HG03460 (cell line): ENCODE measurements around the gene UBE2L3.
"Not testable (repeated sequence)": the region's sequence is repeated elsewhere in the genome, so short reads cannot be mapped to it uniquely, and the experiment has no call there.

ENCODE experiments used
- ATAC-seq: cut with Tn5 transposase; IDR thresholded peaks from one replicate; pipeline ENCODE4 v1.9.1; 2021; ENCODE audit not compliant: unreplicated experiment

UBE2L3 gene

DNA sequence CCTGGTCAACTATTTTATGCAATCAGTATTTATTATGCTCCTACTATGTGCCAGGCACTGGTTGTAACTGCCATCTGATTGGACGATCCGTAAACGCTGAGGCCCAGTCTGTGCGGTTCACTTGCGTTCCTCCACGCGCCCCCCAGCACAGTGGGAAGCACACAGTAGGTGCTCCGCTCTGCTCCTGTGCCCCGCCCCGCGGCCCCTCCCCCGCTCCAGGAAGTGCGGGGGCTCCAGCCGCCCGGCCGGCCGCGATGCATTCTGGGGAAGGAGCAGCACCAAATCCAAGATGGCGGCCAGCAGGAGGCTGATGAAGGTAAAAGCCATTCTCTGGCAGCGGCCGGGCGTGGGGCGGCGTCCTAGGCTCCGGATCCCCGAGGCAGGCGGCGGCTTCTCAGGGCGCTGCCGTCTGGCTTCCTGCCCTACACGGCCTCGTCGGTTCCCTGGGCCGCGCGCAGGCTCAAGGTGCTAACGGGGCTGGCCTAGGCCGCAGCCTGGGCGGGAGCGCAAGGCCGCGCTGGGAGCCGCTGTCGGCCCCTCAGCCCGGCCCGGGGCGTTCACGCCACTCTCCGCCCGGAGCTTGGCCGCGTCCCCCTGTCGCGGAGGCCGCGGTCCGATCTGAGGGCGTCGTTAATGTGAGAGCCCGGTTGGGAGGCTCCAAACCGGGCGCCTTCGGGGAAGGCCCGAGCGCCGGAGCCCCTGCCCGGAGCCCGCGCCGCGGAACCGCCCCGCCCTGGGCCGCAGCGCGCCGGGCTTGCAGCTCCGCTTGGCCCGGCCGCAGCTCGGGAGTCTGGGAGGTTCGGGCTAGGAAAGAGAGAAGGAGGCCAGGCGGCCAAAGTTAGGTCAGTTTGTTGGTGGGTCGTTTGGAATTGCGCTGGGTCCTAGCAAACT, at the start of gene UBE2L3:
Gene UBE2L3, plus strand, starts transcription at position 259 of the 891 bp plus-strand sequence. Its CDS starts 31 bp downstream, at position 290.
- no peak for ATAC-seq

DNA sequence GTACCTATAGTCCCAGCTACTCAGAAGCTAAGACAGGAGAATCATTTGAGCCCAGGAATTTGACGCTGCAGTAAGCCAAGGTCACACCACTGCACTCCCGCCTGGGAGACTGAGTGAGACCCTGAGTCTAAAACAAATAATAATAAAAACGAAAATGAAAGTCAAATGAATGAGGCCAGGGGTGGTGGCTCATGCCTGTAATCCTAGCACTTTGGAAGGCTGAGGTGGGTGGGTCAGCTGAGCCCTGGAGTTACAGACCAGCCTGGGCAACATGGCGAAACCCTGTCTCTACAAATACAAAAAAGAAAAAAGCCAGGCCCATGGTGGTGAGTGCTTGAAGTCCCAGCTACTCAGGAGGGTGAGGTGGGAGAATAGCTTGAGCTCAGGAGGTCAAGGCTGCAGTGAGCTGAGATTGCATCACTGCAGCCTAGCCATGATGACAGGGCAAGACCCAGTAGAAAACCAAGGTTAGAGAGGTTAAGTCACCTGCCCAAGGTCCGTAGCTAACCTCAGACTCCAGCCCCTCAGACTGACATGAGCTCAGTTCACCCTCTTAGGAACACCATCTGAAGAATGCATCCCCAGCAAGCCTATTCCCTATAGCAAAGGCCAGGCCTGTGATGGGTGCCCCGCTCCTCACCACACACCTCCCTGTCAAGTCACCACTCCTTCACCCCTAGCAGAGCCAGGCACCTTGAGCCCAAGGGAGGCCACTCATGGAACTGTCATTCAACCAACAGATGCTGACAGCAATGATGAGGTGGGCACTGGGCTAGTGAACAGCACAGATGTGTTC, 40.6 kb upstream of the UBE2L3 start:
- not testable (repeated sequence) for ATAC-seq

DNA sequence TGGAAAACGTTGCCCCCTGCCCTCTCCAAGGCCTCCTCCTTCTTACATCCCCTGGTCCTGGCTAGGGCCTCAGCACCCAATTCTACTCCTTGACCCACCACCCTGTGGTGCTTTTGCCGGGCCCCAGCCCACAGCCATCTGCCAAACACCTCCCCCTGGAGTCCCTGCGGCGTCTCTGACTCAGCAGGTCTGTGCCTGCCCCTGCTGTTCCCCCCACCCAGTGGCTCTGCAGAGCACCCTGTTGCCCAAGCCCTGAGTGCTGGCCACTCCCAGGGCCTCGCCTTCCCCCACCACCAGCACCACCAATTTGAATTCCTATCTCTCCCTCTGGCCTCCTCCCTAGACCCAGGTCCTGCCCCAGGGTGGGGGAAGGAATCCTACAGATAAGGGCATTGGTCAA, 36.0 kb upstream of the UBE2L3 start:
- ATAC-seq, result not testable (repeated sequence)

DNA sequence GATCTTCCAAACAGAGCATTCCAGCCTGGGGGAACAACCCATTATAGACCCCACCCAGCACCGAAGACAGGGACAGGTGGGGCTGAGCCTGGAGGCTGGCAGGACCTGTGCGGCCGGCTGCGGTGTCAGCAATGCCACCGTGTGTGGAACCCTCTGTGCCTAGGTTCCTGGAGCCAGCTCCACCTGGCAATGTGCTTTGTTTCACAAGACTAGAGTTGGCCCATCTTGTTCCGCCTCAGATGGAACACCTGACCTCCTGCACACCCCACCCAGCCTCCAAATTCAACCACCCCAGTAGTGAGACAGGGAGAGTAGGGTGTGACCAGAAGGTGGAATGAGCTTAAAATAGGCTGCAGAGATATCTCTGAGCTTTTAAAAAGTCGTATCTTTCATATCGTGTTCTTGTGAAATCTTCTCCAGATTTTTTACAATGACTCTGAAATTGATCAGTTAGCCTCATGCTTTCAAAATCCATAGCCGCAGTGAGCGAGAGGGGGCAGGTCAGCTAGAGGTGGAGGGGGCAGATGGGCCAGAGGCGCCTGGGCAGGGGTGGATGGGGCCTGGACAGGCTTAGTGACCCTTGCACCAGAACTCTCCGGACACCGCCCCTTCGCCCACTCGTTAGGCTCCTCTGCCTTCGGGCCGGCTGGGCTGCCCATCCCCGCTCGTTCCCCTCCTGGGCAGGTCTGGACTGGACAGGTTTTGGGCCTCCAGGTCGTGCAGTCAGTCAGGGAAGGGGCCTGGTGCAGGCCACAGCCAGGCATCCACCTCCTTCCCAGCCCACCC, 34.5 kb upstream of the UBE2L3 start:
- ATAC-seq, result not testable (repeated sequence)

DNA sequence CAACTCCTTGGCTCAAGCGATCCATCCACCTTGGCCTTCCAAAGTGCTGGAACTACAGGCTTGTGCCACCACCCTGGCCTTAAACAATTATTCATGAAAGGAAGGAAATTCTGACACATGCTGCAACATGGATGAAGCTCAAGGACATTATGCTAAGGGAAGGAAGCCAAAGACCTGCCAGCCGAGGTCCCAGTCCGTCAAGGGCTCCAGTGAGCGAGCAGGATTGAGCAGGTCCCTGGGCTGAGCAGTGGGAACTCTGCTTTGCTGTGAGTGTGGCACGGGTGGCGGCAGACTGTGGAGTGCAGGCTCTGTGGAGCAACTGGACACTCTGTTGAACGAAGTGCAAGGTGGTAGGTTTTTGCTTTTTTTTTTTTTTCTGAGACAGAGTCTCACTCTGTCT, 27.7 kb upstream of the UBE2L3 start:
- not testable (repeated sequence) for ATAC-seq

DNA sequence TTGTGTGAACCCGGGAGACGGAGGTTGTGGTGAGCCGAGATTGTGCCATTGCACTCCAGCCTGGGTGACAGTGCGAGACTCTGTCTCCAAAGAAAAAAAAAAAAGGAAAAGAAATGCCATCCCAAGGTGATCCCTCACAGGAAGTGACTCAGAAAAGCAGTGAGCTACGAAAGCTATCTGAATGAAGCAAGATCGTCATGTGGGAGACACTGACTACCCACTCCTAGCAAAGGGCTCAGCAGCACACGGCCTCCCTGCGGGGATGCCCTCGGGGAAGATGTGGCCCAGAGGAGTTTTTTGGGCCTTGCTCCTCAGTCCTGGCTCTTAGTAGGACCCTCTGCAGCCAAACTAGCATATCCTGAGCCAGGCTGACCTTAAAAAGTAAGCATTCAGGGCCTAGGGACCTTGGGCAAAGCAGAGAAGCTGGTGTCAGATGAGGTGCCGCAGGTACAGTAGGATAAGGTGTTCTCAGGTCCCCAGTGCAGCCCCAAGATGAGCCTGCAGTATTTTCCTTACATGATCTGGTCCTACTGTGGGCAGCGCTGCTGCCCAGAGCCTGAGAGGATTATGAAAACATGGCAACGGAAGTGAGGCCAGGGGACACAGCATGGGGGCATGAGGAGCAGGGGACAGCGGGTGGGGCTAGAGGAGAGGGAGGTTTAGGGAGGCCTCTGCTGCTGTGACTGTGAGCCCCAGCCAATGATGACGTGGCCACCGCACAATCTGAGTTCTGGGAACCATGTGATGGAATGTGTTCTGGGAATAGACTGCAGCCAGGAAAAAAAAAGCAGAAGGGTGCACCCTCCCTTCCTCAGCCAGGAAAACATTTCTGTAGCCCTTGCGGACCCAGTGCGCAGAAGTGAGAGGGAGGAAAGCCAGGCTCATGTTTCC, 22.8 kb upstream of the UBE2L3 start:
- ATAC-seq, result not testable (repeated sequence)

DNA sequence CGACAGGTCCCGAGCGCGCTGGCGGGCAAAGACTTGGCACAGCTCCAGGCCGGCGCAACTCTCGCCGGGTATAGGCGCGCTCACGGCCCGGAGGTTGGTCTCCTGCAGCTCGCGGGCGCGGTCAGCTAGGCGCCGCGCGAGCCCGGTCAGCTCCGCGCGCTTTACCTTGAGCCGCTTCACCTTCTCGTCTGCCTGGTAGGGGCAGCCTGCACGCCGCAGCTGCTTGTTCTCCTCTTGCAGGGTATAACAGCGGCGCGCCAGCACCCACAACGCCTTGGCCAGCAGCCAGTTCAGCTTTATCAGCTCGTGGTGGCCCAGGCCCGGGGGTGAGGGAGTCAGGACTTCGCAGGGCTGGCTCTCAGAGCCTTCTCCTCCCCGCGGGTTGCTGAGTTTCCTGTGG, 18.0 kb upstream of the UBE2L3 start:
- not testable (repeated sequence) for ATAC-seq

DNA sequence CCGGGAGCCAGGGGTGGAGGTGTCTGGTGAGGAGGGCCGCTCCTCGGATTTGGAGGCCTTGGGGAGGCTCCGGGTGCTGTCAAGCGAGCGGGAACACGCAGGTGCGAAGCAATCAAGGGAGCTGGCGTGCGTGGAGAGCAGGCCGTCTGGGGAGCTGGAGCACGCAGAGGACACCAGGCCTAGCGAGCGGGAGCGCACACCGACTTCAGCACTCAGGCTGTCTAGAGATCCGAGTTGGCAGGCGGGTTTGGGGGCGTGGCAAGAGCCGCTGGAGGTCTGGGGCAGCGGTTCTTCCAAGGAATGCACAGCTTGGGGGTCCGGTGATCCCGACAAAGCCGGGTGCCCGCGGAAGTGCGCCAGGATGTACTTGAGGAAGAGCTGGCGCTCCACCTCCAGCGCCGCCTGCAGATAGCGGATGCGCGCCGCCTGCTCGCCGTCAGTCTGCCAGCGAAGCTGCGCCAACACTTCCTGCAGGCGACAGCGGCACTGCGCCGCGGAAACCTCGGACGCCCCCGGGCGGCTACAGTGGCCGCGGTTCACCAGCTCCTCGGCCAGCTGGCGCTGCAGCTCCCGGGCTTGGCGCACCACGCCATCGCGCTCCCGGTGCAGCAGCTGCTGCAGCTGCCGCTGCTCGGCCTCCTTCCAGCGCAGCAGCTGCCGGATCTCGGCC, 17.4 kb upstream of the UBE2L3 start:
- ATAC-seq, result peak; percentile 69

DNA sequence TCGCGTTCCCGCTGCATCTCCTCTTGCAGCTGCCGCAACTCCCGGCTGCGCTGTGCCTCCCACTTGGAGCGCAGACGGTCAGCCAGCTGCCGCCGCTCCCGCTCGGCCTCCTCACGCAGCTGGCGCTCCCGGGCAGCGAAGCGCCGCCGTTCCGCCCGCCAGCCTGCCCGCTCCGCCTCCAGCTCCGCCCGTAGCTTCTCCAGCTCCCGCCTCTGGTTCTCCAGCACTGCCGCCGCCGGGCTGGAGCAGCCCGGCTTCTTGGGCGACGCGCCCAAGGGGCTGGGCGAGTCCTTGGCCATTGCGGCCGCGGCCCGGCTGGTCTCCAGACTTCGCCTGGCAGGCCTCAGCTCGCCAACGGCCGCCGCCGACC, 16.9 kb upstream of the UBE2L3 start:
- peak; percentile 27 for ATAC-seq

DNA sequence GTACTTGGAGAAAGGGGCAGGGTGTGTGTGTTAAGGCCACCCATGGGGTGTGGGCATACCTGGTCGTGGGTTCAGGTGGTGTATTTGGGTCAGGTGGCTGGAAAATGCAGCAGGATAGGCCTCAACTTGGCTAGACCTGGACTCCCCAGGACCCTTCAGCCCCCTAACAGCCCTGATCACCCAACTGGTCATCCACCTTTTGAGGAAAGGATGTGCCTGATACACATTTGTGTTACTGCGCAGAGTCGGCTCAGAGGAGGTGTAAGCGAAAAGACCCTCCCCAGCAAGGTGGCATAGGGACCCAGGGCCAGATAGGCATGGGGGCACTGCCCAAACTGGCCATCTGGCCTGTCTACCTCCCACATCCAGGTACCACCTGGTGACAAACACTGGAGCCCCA, 16.2 kb upstream of the UBE2L3 start, which contains the start of gene RIMBP3C:
Gene RIMBP3C, minus strand, starts transcription at position 101 of the 400 bp plus-strand sequence. CDS start 485 bp downstream, outside the sequence.
- not testable (repeated sequence) for ATAC-seq

DNA sequence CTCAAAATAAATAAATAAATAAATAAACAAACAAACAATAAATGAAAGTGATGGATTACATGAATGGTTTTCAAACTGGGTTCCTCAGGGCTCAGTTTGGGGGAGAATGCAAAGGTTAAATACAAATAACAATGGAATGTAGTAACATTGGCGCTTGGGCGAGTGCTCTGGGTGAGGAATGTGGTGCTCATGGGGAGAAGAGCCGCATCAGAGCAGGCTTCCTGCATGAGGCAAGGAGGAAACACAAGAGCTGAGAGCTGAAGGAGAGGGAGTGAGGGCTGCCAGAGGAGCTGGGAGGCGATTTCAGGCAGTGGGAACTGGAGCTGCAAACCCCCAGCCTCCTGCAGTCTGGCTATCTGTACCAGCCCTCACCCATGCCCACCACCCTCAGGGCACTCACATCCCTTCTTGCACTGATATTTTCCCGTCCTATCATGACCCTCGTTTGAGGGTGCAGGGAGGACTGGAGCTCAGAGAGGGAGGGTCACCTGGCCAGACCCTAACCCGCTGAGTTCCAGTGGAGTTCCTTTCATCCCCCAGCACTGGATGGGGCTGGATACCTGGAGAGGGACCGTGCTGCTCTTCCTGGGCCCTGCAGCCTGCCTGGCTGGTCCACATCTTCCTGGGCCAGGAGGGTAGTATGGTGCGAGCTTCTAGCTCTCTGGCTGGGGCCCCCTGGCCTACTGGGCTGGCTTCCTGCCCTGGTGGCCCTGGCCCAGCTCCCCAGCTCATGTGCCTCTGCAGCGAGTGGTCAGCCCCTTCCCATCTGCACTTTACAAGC, 8.0 kb upstream of the UBE2L3 start:
- ATAC-seq, result not testable (repeated sequence)

DNA sequence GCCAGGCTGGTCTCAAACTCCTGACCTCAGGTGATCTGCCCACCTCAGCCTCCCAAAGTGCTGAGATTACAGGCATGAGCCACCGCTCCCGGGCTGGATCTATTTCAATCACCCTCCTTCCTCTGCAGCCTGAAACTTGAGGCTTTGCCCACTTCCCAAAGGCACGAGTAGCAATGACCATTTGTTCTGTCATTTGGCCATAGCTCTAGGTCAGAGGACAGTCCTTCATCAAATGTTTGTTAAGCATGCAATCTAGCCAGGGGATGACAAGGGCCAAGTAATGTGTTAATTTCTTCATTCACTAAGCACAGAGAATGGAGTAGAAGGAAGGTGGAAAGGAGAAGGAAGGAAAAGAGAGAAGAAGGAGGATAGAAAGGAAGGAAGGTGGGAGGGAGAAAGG, 6.9 kb upstream of the UBE2L3 start:
- ATAC-seq, result not testable (repeated sequence)

DNA sequence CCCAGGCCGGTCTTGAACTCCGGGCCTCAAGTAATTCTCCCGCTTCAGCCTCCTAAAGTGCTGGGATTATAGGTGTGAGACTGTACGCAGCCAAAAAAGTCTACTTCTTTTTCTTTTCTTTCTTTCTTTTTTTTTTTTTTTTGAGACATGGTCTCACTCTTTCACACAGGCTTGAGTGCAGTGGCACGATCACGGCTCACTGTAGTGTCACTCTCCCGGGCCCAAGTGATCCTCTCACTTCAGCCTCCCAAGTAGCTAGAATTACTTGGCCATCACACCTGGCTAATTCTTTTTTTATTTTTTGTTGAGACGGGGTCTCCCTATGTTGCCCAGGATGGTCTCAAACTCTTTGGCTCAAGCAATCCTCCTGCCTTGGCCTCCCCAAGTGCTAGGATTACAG, 3.6 kb upstream of the UBE2L3 start:
- ATAC-seq, result no peak

DNA sequence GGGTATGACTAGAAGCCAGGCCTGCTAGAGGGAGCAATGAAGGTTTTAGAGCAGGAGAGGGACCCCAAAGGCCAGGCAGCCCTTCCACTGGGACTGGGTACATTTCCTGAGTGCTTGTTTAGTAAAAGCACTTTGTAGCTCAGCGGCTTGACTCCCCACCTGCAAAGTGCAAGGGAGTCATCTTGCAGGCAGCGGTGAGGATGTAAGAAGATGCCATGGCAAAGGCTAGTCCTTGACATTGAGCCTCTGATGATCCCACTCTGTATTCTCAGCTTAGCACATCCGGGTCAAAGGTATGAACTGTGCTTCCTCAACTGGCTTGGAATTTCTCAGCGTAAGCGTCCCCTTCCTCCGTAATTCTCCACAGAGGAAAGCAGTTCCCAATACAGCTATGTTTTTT, 3.1 kb upstream of the UBE2L3 start:
- ATAC-seq, result no peak

DNA sequence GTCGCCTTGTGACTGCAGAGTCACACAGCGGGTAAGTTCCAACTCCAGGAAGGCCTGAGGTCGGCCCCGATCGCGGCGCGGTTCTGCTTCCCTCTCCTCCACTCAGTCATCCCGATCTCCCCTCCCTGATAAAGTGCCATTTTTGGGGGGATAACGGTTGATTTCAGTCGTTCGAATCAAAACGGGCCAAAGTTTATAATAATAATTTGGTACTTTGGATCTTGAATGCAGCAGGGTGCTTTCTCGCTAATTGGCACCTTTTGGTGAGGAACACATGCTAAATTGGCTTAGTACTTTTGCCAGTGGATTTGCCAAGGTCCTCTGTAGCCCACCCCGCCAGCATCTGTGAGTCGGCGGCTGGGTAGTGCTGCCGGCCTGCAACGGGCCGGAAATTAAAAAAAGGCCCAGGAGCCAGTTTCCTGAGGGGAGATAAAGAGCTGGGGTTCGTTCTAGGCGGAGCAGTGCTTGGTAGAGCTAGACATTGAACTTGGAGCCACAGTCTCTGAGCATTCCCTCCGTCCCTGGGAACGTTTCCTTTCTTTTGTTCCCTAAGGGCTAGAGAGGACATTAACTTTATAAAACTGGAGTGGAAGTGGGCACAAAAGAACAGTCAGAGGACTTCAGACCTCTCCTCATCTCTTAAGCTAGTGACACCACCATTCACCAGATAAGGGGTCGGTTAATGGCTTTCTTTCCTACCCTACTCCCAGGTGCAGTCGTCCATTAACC, 997 bp downstream of the UBE2L3 start:
- ATAC-seq, result no peak

DNA sequence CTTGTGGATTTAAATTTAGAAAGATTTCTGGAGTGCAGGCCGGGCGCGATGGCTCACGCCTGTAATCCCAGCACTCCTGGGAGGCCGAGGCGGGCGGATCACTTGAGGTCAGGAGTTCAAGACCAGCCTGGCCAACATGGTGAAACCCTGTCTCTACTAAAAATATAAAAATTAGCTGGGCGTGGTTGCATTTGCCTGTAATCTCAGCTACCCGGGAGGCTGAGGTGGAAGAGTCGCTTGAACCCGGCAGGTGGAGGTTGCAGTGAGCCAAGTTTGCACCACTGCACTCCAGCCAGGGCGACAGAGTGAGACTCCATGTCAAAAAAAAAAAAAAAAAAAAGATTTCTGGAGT, 1.5 kb downstream of the UBE2L3 start:
- ATAC-seq, result not testable (repeated sequence)

DNA sequence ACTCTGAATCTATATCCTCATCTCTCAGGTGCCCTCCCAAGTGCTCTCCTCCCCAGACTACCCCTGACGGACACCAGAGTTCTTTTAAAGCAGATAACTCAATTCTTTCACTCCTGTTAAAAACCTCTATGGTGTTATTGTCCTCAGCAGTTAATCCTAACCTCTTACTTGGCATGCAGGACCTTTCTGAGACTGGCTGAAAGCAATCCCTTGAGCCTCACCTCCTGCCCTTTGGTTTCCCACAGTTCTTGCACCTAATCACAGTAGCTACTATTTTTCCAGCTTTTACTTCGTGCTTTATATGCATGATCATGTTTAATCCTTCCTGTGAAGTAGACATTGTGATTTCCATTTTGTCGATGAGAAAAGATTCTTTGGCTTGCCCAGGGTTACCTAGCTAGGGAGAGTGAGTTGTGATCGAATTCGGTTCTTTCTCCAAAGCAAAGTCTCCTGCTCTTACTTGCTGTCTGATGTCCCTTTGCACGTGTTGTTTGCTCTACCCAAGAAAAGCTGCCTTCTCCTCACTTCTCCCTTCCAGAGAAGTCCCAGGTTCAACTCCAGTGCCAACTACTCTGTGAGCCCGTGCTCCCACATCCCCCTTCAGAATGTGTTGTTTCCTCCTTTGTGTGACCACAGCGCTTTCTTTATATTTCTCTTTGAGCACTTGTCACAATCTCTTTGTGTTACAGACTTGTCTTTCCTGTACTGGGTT, 2.1 kb downstream of the UBE2L3 start:
- ATAC-seq, result no peak

DNA sequence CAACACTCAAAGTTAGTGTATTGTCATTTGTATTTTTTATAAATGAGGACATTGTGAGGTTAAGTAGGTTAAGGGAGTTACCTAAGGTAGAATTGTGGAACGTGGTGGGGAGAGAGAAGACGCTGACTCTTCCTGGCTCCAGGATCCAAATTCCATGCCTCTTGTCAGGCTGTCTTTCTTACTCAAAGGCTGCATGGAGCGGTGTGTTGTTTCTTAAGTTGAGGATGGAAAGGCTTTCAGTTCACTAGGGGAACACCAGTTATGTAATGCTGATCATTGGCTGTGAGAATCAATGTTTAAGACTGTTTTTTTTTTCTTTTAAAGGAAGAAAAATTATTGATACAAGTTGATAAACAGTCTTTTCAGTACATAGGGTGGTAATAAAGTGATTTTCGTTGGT, 2.9 kb downstream of the UBE2L3 start:
- no peak for ATAC-seq
